GM21723 (cell line): ENCODE measurements around the gene USP17L27.
"Not testable (repeated sequence)": the region's sequence is repeated elsewhere in the genome, so short reads cannot be mapped to it uniquely, and the experiment has no call there.

Experiments
- ATAC-seq: cut with Tn5 transposase; IDR thresholded peaks from one replicate; pipeline ENCODE4 v1.9.1; 2021; ENCODE audit warnings: mild to moderate bottlenecking, moderate library complexity; ENCODE audit not compliant: unreplicated experiment

USP17L27 gene, protein sequence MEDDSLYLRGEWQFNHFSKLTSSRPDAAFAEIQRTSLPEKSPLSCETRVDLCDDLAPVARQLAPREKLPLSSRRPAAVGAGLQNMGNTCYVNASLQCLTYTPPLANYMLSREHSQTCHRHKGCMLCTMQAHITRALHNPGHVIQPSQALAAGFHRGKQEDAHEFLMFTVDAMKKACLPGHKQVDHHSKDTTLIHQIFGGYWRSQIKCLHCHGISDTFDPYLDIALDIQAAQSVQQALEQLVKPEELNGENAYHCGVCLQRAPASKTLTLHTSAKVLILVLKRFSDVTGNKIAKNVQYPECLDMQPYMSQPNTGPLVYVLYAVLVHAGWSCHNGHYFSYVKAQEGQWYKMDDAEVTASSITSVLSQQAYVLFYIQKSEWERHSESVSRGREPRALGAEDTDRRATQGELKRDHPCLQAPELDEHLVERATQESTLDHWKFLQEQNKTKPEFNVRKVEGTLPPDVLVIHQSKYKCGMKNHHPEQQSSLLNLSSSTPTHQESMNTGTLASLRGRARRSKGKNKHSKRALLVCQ

GRCh38 chr4:9343848-9344247 lies at the start of gene USP17L27:
USP17L27 (plus strand) TSS chr4:9344148; CDS start chr4:9344148, 0 bp downstream.
- not testable (repeated sequence) for ATAC-seq

DNA sequence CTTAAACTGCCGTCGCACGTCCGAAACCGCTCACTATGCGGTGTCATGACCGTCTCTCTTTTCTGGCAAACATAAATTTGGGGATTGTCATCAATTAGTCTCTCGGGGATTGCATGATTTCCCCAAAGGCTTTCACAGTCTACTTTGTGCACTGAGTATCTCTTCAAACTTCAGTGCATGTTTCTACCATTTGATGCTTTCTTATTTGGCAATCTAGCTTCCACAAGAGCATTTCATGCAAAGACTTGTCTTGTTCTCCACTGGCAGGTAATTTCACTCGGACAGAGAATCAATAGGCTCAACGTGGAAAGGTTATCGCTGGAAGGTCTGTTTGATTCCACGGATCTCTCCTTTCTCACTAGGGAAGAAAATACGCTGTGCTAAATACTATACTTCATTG lies 19.8 kb upstream of the USP17L27 start:
- not testable (repeated sequence) for ATAC-seq

DNA sequence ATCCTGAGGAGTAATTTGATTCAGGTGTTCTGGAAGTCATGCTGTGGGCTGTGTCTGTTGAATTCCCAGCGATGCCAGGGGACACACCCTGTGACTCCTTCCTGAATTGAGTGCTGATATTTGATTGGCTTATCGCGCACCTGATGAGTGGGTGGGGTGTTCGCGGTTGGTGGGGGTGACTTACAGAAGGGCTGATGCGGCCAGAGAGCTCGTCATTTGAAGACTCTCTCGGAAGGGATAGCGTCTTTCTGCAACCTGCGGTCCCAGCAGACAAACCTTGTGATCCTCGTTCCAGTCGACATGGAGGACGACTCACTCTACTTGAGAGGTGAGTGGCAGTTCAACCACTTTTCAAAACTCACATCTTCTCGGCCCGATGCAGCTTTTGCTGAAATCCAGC lies 19.1 kb upstream of the USP17L27 start, which contains the start of gene USP17L24:
Gene USP17L24, plus strand, starts transcription at position 301 of the 400 bp plus-strand sequence. Its CDS starts 0 bp downstream, at position 301.
- not testable (repeated sequence) for ATAC-seq

DNA sequence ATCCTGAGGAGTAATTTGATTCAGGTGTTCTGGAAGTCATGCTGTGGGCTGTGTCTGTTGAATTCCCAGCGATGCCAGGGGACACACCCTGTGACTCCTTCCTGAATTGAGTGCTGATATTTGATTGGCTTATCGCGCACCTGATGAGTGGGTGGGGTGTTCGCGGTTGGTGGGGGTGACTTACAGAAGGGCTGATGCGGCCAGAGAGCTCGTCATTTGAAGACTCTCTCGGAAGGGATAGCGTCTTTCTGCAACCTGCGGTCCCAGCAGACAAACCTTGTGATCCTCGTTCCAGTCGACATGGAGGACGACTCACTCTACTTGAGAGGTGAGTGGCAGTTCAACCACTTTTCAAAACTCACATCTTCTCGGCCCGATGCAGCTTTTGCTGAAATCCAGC lies 14.3 kb upstream of the USP17L27 start, which contains the start of gene USP17L25:
Gene USP17L25, plus strand, starts transcription at position 301 of the 400 bp plus-strand sequence. Its CDS starts 0 bp downstream, at position 301.
- not testable (repeated sequence) for ATAC-seq

GRCh38 chr4:9334358-9334757 lies 9.6 kb upstream of the USP17L27 start, which contains the start of gene USP17L26:
USP17L26 (plus strand) TSS chr4:9334658; CDS start chr4:9334658, 0 bp downstream.
- not testable (repeated sequence) for ATAC-seq

GRCh38 chr4:9339103-9339502 lies 4.8 kb upstream of the USP17L27 start, which contains the start of gene USP17L5:
USP17L5 (plus strand) TSS chr4:9339403; CDS start chr4:9339403, 0 bp downstream.
- ATAC-seq, result not testable (repeated sequence)

DNA sequence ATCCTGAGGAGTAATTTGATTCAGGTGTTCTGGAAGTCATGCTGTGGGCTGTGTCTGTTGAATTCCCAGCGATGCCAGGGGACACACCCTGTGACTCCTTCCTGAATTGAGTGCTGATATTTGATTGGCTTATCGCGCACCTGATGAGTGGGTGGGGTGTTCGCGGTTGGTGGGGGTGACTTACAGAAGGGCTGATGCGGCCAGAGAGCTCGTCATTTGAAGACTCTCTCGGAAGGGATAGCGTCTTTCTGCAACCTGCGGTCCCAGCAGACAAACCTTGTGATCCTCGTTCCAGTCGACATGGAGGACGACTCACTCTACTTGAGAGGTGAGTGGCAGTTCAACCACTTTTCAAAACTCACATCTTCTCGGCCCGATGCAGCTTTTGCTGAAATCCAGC lies 4.6 kb downstream of the USP17L27 start, which contains the start of gene USP17L28:
Gene USP17L28, plus strand, starts transcription at position 301 of the 400 bp plus-strand sequence. Its CDS starts 0 bp downstream, at position 301.
- not testable (repeated sequence) for ATAC-seq

DNA sequence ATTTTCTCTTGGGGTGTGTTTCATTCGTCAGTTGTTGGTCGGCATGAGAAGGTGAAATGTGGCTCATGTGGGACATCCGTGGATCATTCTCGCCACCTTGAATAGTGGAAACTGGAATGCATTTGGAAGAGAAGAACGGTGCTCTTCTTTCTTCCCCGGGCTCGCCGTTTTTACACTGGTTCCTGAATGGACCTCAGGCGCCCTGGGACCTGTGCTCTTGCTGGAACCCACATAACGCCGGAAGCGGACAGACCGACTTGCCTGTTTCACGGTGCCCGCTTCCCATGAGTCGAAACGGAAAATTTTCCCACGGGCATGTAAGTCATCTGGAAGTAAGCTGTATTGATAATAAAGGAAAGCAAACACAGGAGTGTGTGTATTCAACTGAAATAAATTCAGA lies 6.9 kb downstream of the USP17L27 start:
- not testable (repeated sequence) for ATAC-seq

DNA sequence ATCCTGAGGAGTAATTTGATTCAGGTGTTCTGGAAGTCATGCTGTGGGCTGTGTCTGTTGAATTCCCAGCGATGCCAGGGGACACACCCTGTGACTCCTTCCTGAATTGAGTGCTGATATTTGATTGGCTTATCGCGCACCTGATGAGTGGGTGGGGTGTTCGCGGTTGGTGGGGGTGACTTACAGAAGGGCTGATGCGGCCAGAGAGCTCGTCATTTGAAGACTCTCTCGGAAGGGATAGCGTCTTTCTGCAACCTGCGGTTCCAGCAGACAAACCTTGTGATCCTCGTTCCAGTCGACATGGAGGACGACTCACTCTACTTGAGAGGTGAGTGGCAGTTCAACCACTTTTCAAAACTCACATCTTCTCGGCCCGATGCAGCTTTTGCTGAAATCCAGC lies 9.4 kb downstream of the USP17L27 start, which contains the start of gene USP17L29:
Gene USP17L29, plus strand, starts transcription at position 301 of the 400 bp plus-strand sequence. Its CDS starts 0 bp downstream, at position 301.
- ATAC-seq, result not testable (repeated sequence)

DNA sequence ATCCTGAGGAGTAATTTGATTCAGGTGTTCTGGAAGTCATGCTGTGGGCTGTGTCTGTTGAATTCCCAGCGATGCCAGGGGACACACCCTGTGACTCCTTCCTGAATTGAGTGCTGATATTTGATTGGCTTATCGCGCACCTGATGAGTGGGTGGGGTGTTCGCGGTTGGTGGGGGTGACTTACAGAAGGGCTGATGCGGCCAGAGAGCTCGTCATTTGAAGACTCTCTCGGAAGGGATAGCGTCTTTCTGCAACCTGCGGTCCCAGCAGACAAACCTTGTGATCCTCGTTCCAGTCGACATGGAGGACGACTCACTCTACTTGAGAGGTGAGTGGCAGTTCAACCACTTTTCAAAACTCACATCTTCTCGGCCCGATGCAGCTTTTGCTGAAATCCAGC lies 18.9 kb downstream of the USP17L27 start, which contains the start of gene USP17L30:
Gene USP17L30, plus strand, starts transcription at position 301 of the 400 bp plus-strand sequence. Its CDS starts 0 bp downstream, at position 301.
- not testable (repeated sequence) for ATAC-seq

- ATAC-seq, result not testable (repeated sequence)
Observed at GRCh38 chr4:9379881-9380280, 35.9 kb downstream of the USP17L27 start.

DNA sequence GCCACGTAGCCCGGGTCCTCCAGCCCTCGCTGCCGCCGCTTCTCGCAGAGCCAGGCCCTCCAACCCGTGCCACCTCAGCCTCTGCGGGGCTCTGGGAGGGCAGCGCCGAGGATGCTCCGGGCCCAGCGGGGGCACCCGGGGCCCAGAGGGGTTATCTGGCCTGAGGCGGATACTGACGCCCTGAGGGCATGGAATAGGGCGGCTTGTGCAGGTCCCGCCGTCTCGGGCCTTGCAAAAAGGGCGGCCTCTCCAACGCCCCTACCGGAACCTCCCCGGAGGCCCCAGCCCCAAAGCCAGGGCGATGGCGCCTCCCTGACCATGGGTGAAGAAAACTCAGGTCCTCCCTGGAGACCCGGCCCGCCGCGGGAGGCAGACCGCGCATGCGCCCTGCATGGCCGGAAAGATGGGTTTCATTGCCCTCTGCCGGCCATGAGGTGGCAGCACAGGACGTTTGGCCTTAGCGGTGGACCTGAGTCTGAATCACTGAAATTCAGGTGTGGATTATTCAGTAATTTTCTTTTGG lies 37.1 kb downstream of the USP17L27 start:
- ATAC-seq, result peak; percentile 49

GRCh38 chr4:9384126-9384525 lies 40.2 kb downstream of the USP17L27 start:
- no peak for ATAC-seq

DNA sequence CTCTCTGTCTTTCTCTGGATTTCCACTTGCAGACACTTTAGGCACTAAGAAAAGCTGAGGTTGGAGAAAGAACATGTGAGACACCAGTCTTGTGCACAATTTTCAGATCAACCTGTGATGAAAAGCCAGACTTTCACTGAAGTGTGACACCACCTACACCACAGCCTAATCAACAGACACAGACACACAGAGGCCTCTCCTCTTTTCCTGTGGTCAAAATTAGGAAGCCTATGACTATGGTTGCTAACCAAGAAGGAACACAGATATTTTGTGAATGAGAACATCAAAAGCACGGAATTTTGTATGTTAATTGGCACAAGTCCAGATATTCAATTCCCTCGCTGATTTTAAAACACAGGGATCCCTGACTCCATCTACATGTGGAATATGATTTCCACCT lies 45.1 kb downstream of the USP17L27 start:
- not testable (repeated sequence) for ATAC-seq
